OCI-LY7 (cell line): Measurements from ENCODE around the gene LTBP2. TPM values are rescaled to one million over a fixed set of nuclear protein-coding genes. Genes with fewer than 3 reads are reported as not detected.
A peak's percentile ranks its signal among the peaks of the same experiment; 100 is the strongest.

Experiments used
- BruUV-seq: library from RNA; stranded (reverse); fragments of 400-500 nt; replicated peaks from 2 replicates; lab custom pipeline; 2021; lab: Mats Ljungman, UMichigan
- CTCF ChIA-PET: fragments of 300-600 bp; sonication (Branson Sonifier 250); formaldehyde crosslinking; loops from one replicate; lab custom pipeline; 2022; ENCODE audit warnings: antibody characterized with exemption; ENCODE audit not compliant: unreplicated experiment; lab: Charles Lee
- POLR2A ChIA-PET: fragments of 300-600 bp; sonication (Branson Sonifier 250); formaldehyde crosslinking; loops from one replicate; lab custom pipeline; 2022; ENCODE audit warnings: antibody characterized with exemption; lab: Charles Lee
- DNase-seq: peaks from one replicate; pipeline ENCODE4 v3.0.0-alpha.2; 2015; ENCODE audit warnings: low spot score
- H2AFZ ChIP-seq: fragments of 200-600 bp; sonication (generic), shearing (Covaris generic); 2 replicates; pipeline ENCODE4 v1.6.1; 2014; ENCODE audit warnings: mild to moderate bottlenecking, antibody characterized with exemption, low read length, moderate library complexity
- H3K27ac ChIP-seq: fragments of 200-600 bp; sonication (generic); 2 replicates; pipeline ENCODE4 v1.5.1; 2014; ENCODE audit warnings: mixed run types, low read depth, mild to moderate bottlenecking, moderate library complexity, low read length, inconsistent platforms; ENCODE audit not compliant: poor library complexity, severe bottlenecking
- H3K36me3 ChIP-seq: fragments of 200-600 bp; sonication (generic); 2 replicates; pipeline ENCODE4 v1.6.1; 2014; ENCODE audit warnings: mild to moderate bottlenecking, antibody characterized with exemption, low read length, moderate library complexity, mixed read lengths; ENCODE audit not compliant: insufficient read depth
- H3K4me1 ChIP-seq: fragments of 200-600 bp; sonication (generic); 2 replicates; pipeline ENCODE4 v1.5.1; 2014; ENCODE audit warnings: mild to moderate bottlenecking, low read length; ENCODE audit not compliant: insufficient read depth, poor library complexity, severe bottlenecking
- H3K4me2 ChIP-seq: fragments of 200-600 bp; sonication (generic); 2 replicates; pipeline ENCODE4 v1.6.1; 2014; ENCODE audit warnings: mild to moderate bottlenecking, low read length
- H3K4me3 ChIP-seq: fragments of 200-600 bp; sonication (generic); 2 replicates; pipeline ENCODE4 v1.5.1; 2014; ENCODE audit warnings: mild to moderate bottlenecking, low read depth, low read length; ENCODE audit not compliant: poor library complexity, severe bottlenecking
- H3K79me2 ChIP-seq: fragments of 200-600 bp; sonication (generic); 2 replicates; pipeline ENCODE4 v1.6.1; 2016; ENCODE audit warnings: low read depth, mild to moderate bottlenecking, low read length, moderate library complexity, mixed read lengths; ENCODE audit not compliant: insufficient read depth
- H3K9me2 ChIP-seq: fragments of 200-600 bp; sonication (generic); 2 replicates; pipeline ENCODE4 v1.6.1; 2016; ENCODE audit warnings: mild to moderate bottlenecking, low read length, mixed read lengths; ENCODE audit not compliant: insufficient read depth
- H3K9me3 ChIP-seq: fragments of 200-600 bp; sonication (generic); 2 replicates; pipeline ENCODE4 v1.6.1; 2014; ENCODE audit warnings: mild to moderate bottlenecking, mixed run types, low read length, mixed read lengths
- H4K20me1 ChIP-seq: fragments of 200-600 bp; sonication (generic); 2 replicates; pipeline ENCODE4 v1.6.1; 2014; ENCODE audit warnings: mild to moderate bottlenecking, antibody characterized with exemption, low read length, moderate library complexity, mixed read lengths; ENCODE audit not compliant: insufficient read depth
- EZH2phosphoT487 ChIP-seq: fragments of 200-600 bp; sonication (generic); IDR thresholded peaks from 2 replicates; pipeline ENCODE4 v1.6.1; 2018; ENCODE audit warnings: low read depth, borderline replicate concordance, mild to moderate bottlenecking, mixed run types, antibody characterized with exemption, low read length, moderate library complexity, mixed read lengths
- intact Hi-C: fragments of 100-400 bp; cut with micrococcal nuclease; formaldehyde crosslinking; loops from one replicate; pipeline ENCODE4 v1.10.0; 2022; ENCODE audit not compliant: unreplicated experiment
- total RNA-seq, 2 experiments: library from RNA; depleted of rRNA in 1 of 2; stranded (reverse); fragments of >200 nt in 1 of 2; shearing (Covaris generic) in 1 of 2; gene quantifications; 2 replicates each; pipeline ENCODE4 v1.2.3, GENCODE V29; 2014 to 2022
- TF ChIP-seq, protein P1 (sequence below): fragments of 200-600 bp; sonication (generic); conservative IDR thresholded peaks from 2 replicates; pipeline ENCODE4 v1.5.1; 2014; ENCODE audit warnings: mild to moderate bottlenecking, antibody characterized with exemption, low read length, moderate library complexity, mixed read lengths

Gene LTBP2
- total RNA-seq, 2 experiments from 2014 or later, result 0.15 to 0.25 TPM

DNA sequence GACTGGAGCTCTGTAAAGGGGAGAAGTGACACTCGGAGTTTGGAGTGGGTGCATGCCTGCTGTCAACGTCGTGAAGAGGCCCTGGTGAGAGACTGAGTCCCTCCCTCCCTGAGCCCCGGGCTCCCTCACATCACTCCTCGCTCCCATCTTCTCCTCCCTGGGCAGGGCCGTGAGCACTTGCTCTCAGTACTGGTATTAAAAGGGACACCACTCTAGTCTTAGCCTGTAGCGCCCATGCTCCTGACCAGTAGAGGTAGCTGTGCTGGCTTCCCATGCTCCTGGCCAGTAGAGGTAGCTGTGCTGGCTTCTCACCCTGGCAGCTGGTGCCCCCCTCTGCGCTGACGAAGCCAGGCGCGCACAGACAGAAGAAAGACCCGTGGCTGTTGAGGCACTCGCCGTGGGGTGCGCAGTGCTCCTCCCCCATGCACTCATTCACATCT lies 103.7 kb downstream of the LTBP2 start:
- POLR2A ChIA-PET, result interaction anchor here (1.3 kb wide), 1 partner anchor 17 kb away, joined by 3 read pairs; no protein-coding TSS in a partner anchor
- H4K20me1 ChIP-seq, result no peaks in the 10 kb centered on the region
- H3K36me3 ChIP-seq, result no peaks in the 10 kb centered on the region
- no peak for DNase-seq
- H3K9me2 ChIP-seq, result no peaks in the 10 kb centered on the region
- BruUV-seq, result no TSS peak
- H2AFZ ChIP-seq, result no peak overlapping the region
- H3K9me3 ChIP-seq, result no peaks in the 10 kb centered on the region
- intact Hi-C loops, result no loop called here
- TF ChIP-seq, protein P1, sequence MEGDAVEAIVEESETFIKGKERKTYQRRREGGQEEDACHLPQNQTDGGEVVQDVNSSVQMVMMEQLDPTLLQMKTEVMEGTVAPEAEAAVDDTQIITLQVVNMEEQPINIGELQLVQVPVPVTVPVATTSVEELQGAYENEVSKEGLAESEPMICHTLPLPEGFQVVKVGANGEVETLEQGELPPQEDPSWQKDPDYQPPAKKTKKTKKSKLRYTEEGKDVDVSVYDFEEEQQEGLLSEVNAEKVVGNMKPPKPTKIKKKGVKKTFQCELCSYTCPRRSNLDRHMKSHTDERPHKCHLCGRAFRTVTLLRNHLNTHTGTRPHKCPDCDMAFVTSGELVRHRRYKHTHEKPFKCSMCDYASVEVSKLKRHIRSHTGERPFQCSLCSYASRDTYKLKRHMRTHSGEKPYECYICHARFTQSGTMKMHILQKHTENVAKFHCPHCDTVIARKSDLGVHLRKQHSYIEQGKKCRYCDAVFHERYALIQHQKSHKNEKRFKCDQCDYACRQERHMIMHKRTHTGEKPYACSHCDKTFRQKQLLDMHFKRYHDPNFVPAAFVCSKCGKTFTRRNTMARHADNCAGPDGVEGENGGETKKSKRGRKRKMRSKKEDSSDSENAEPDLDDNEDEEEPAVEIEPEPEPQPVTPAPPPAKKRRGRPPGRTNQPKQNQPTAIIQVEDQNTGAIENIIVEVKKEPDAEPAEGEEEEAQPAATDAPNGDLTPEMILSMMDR, result peak; percentile 43
- no peak for TF ChIP-seq EZH2phosphoT487
- peaks cover 9% of the 10 kb centered on the region for H3K4me1 ChIP-seq
- no peak overlapping the region for H3K4me2 ChIP-seq
- H3K4me3 ChIP-seq, result no peak overlapping the region
- CTCF ChIA-PET, result no interaction called here
- H3K27ac ChIP-seq, result no peak overlapping the region
- no peaks in the 10 kb centered on the region for H3K79me2 ChIP-seq

GRCh38 chr14:74507840-74508239 lies 104.2 kb downstream of the LTBP2 start:
- no peaks in the 10 kb centered on the region for H3K9me3 ChIP-seq
- no peaks in the 10 kb centered on the region for H3K79me2 ChIP-seq
- H3K36me3 ChIP-seq, result no peaks in the 10 kb centered on the region
- no peaks in the 10 kb centered on the region for H3K9me2 ChIP-seq
- POLR2A ChIA-PET, result interaction anchor here (1.3 kb wide), 1 partner anchor 18 kb away, joined by 3 read pairs; no protein-coding TSS in a partner anchor
- DNase-seq, result no peak
- H3K4me3 ChIP-seq, result no peak overlapping the region
- intact Hi-C loops, result no loop called here
- CTCF ChIA-PET, result no interaction called here
- no peak for TF ChIP-seq EZH2phosphoT487
- TF ChIP-seq, protein P1, result no peak
- no peak overlapping the region for H3K27ac ChIP-seq
- H2AFZ ChIP-seq, result no peak overlapping the region
- BruUV-seq, result no TSS peak
- no peaks in the 10 kb centered on the region for H4K20me1 ChIP-seq
- H3K4me2 ChIP-seq, result no peak overlapping the region
- H3K4me1 ChIP-seq, result peaks cover 9% of the 10 kb centered on the region

- Histone ChIP-seq H3K79me2 (no peaks in the 10 kb centered on the region), H3K4me1 (peaks cover 9% of the 10 kb centered on the region), H3K9me2 (no peaks in the 10 kb centered on the region), H4K20me1 (no peaks in the 10 kb centered on the region), H3K9me3 (no peaks in the 10 kb centered on the region), H2AFZ (no peak overlapping the region), H3K4me3 (no peak overlapping the region), H3K4me2 (no peak overlapping the region), H3K36me3 (no peaks in the 10 kb centered on the region), H3K27ac (no peak overlapping the region)
- no peak for DNase-seq
- ChIA-PET POLR2A (interaction anchor here (0.6 to 1.3 kb wide), 3 partner anchors 9 to 413 kb away, joined by 3 read pairs; no protein-coding TSS in a partner anchor), CTCF (no interaction called here)
- BruUV-seq, result no TSS peak
- TF ChIP-seq, protein P1, result no peak
- TF ChIP-seq EZH2phosphoT487, result no peak
- intact Hi-C loops, result no loop called here
These were observed 105.0 kb downstream of the LTBP2 start for GRCh38 chr14:74507085-74507484.
